ENCODE data around the gene TMC4. TPM values are rescaled to one million over a fixed set of nuclear protein-coding genes. Genes with fewer than 3 reads are reported as not detected.

TMC4 gene
- total RNA-seq, 1 donor from 2014 or later = 4.3 TPM

DNA sequence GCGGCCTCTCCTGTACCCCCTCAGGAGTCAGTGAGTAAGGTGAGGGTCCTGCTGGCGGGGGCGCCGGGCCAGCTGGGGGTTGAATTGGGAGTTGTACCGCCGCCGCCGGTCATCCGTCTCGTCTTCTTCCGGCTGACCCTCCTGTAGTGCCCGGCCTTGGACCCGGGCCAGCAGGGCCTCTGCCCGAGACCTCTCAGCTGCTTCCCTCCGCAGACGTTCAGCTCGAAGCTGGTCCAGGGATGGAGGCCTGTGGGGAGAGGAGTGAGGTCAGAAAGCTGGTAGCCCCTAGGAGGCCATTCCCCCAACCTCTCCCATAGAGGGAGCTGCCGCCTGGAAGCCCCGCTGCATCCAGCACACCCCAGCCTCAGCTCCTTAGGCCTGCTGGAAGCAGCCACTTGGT, 17.3 kb downstream of the TMC4 start:
- no peak for DNase-seq

GRCh38 chr19:54154603-54155345, 18.2 kb downstream of the TMC4 start:
- no peak for DNase-seq

DNA sequence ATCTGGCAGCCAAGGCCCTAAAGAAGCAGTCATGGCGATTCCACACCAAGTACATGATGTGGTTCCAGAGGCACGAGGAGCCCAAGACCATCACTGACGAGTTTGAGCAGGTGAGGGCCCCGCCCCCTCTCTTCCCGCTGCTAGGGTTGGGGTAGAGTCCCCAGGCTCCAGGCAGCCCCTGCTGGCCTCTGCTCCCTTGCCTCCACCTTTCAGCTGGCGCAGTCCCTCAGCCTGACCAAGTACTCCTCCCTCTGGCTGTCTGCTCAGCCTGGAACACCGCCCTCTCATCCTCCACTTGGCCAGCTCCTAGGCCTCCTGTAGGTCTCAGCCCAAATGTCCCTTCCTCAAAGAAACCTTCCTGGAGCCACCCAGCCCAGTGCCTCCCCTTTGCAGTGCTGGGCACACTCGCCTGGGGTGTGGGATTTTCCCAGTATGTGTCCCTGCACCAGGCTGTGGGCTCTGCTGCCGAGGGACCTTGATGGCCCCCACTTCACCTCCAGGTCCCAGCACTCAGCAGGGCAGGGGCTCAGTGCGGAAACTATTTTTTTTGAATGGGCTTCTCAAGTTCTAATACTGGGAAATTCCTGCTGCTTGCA, 19.1 kb downstream of the TMC4 start:
- peak; percentile 28 for DNase-seq

GRCh38 chr19:54152878-54153524, 20.0 kb downstream of the TMC4 start:
- DNase-seq = no peak

DNA sequence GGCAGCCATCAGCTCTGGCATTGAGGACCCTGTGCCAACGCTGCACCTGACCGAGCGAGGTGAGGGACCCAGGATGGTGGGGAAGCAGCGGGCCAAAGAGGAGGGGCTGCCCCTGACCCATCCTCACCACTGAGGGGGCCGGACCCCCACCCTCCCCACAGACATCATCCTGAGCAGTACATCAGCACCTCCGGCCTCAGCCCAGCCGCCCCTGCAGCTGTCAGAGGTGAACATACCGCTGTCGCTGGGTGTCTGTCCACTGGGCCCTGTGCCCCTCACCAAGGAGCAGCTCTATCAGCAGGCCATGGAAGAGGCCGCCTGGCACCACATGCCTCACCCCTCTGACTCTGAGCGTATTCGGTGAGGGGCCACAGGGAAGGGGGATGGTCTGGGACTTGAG, 20.7 kb downstream of the TMC4 start:
- no peak for DNase-seq

GRCh38 chr19:54151362-54152035, 21.5 kb downstream of the TMC4 start:
- DNase-seq = no peak

GRCh38 chr19:54149021-54149812, 23.7 kb downstream of the TMC4 start:
- no peak for DNase-seq

DNA sequence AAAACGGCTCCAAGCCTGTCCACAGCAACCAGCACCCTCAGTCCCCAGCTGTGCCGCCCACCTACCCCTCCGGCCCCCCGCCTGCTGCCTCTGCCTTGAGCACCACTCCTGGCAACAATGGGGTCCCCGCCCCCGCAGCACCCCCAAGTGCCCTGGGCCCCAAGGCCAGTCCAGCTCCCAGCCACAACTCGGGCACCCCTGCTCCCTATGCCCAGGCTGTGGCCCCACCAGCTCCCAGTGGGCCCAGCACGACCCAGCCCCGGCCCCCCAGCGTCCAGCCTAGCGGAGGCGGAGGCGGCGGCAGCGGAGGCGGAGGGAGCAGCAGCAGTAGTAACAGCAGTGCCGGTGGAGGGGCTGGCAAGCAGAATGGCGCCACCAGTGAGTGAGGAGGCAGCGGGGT, 24.8 kb downstream of the TMC4 start:
- no peak for DNase-seq

DNA sequence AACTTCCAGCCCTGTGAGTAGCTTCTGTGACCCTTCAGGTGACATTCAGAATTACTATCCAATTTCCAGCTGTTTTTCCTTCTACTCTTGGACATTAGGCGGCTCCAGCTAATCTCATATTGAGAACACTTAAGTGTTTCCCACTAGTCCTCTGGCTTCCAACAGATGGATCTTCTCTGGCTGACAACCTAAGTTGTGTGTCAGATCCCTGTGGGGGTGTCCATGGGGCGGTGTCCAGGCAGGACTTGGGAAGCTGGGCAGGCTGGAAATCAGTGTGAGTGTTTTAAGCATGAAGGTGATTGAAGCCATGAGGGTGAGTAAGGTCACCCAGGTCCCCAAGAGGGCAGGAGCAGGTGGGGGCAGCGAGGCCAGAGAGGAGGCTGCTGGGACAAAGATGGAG, 25.3 kb downstream of the TMC4 start:
- no peak for DNase-seq

GRCh38 chr19:54145541-54146158, 27.3 kb downstream of the TMC4 start:
- DNase-seq = no peak

- no peak for DNase-seq
These were observed 30.7 kb downstream of the TMC4 start for GRCh38 chr19:54142166-54142780.

DNA sequence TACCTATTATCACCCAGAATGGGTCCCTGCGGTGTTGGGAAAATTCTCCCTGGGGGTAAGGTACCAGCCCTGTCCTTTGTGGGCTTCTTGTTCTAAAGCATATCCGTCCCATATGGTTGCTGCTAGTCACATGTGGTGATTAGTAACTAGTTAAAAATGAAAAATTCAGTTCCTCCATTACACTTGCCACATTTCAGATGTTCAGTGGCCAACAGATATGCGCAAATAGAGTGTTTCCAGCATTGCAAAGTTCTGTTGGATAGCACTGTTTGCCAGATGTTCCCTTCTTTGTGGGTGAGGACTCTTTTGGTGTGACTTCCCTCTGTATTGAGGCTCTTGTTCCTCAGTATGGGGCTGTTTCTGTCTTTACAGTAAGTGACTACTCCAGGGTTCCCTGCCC, 31.6 kb downstream of the TMC4 start:
- no peak for DNase-seq

DNA sequence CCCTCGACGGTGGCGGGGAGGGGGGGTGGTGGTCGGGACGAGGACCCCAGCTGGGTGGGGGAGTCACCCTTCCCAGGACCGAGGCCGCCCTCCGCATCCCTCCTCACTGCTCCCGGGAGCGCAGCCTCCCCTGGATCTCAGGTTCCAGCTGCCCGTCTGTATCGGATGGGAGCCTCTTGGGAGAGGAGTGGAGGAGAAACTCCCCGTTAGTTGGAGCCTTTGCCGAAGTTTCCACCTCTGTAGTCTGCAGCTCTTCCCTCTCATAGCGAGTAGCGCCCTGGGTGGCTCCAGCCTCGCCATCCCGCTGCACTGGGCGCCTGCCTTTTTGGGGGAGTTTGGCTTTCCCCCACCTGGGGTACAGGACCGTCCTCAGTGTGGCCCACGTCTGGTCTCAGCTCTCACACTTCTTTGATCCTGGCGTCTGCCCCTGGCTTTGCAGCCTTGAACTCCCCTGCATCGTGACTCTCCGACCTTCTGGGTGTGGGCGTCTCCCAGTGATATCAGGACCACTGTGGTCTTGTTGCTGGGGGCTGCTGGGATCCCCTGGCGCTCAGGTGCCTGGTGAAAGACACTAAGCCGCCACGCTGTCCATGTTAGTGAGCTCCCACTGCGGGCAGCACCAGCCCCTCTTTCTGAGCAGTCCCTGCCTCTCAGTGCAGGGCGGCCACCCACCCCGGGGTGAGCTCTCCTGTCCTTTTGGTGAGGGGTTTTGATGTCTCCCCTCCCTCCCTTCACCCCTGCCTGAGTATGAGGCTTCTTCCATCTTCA, 34.3 kb downstream of the TMC4 start:
- no peak for DNase-seq

DNA sequence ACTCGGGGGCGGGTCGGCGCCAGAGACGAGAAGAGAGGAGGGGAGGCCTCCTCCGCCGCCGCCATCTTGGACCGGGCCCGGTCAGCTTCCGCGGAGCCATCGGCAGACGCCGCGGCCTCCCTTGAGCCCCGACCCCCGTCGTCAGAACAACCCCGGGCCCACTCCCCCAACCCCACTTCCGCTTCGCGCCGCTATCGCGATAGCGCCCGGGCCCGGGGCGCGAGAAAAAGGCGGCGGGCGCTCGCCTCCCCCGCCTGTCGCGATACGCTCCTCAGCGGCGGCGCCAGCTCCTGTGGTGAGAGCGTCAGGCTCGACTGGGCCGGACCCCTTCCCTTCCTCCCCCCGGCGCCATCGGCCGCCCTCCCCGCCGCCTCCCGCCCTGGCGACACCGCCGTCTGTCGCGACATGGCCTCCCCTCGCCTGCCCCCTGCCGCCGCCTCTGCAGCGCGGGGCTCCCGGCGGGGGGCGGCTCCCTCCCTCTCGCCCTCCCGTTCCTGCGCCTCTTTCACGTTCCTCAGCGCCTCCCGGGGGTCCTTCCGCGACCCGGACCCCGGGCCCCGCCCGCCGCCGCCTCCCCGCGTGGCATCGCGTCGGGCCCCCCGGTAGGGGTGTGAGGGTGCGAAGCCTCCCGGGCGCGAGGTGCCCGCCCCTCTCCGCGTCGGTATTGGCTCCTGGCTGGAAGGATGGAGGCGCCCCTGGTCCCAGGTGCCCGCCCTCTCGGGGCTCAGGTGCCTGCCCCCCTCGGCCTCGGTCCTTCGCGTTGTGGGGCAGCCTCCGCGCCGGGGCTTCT, 35.1 kb downstream of the TMC4 start, which contains the start of gene CNOT3:
Gene CNOT3 (plus strand): TSS at position 64 of the 790 bp plus-strand sequence. CDS start 5,217 bp downstream, outside the sequence.
- DNase-seq = no peak

GRCh38 chr19:54136864-54137698, 35.9 kb downstream of the TMC4 start:
- DNase-seq = peak; percentile 100

- DNase-seq = no peak
These were observed 36.7 kb downstream of the TMC4 start for GRCh38 chr19:54136086-54136863.

DNA sequence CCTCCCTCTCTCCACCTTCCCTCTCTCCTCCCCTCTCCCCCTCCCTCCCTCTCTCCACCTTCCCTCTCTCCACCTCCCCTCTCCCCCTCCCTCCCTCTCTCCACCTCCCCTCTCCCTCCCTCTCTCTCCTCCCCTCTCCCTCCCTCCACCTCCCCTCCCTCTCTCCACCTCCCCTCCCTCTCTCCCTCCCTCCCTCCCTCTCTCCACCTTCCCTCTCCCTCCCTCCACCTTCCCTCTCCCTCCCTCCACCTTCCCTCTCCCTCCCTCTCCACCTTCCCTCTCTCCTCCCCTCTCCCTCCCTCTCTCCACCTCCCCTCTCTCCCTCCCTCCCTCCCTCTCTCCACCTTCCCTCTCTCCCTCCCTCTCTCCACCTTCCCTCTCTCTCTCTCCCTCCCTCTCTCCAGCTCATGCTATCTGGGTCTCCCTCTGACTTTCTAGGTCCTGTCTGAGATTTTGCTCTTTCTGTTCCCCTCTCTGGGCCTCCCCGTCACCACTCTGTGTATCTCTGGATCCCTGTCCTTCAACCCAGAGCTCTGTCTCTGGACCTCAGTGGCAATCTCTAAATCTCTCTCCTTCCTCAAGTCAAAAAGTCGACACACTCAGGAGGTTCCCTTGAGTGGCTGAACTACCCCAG, 38.9 kb downstream of the TMC4 start:
- no peak for DNase-seq
